Measurements from ENCODE around the gene ZNF660. TPM values are rescaled to one million over a fixed set of nuclear protein-coding genes. Genes with fewer than 3 reads are reported as not detected.
"Not testable (repeated sequence)": the region's sequence is repeated elsewhere in the genome, so short reads cannot be mapped to it uniquely, and the experiment has no call there.

The ZNF660 gene
- 2.1 and 2.8 TPM in 2 replicates for polyA plus RNA-seq (2011; rRNA removed)
- polyA minus RNA-seq (2011; rRNA and poly(A)+ RNA removed), result 4.0 and 5.7 TPM in 2 replicates

GRCh38 chr3:44584646-44585501 is at the start of gene ZNF660:
ZNF660 (plus strand) TSS chr3:44584964; CDS start chr3:44594194, 9,230 bp downstream.
- POLR2A ChIA-PET, result interaction anchor here (0.6 to 1.4 kb wide), 9 partner anchors 12 to 246 kb away, joined by 3 to 6 read pairs (median 4); partner anchors contain the start of genes TCAIM, ZNF197, ZNF35 and ZNF502
- CTCF ChIA-PET, result no interaction called here

GRCh38 chr3:44535364-44535763 is 49.4 kb upstream of the ZNF660 start:
- Histone ChIP-seq H3K27ac (ENCODE audit: low read depth, low read length) (no peak overlapping the region), H3K27me3 (ENCODE audit: control insufficient read depth, insufficient read depth, low read length) (peaks cover 6% of the 10 kb centered on the region), H3K9me3 (ENCODE audit: control insufficient read depth, insufficient read depth, low read length) (peaks cover 3% of the 10 kb centered on the region; the same call in 1 of the 2 replicates), H3K4me3 (ENCODE audit: low read depth, low read length) (no peak overlapping the region)
- DNase-seq (ENCODE audit: low read depth, low spot score), result no peak
- CTCF ChIA-PET, result no interaction called here
- no peak for TF ChIP-seq CTCF (IDR thresholded peaks at IDR 0.05; ENCODE audit: low read depth, low read length)
- POLR2A ChIA-PET, result no interaction called here

More at GRCh38 chr3:44584646-44585501, at the start of gene ZNF660:
- Histone ChIP-seq H3K9me3 (ENCODE audit: control insufficient read depth, insufficient read depth, low read length) (peaks cover 9% of the 10 kb centered on the region), H3K27me3 (ENCODE audit: control insufficient read depth, insufficient read depth, low read length) (no peaks in the 10 kb centered on the region), H3K4me3 (ENCODE audit: low read depth, low read length) (peak within 1 kb of the TSS; percentile 73), H3K27ac (ENCODE audit: low read depth, low read length) (peak within 1 kb of the TSS; percentile 85)
- DNase-seq (ENCODE audit: low read depth, low spot score), result peak; percentile 34
- TF ChIP-seq CTCF (IDR thresholded peaks at IDR 0.05; ENCODE audit: low read depth, low read length), result no peak

GRCh38 chr3:44544811-44545210 is 40.0 kb upstream of the ZNF660 start:
- H3K27me3 ChIP-seq (ENCODE audit: control insufficient read depth, insufficient read depth, low read length); H3K4me3 ChIP-seq (ENCODE audit: low read depth, low read length); CTCF ChIA-PET; H3K27ac ChIP-seq (ENCODE audit: low read depth, low read length); DNase-seq (ENCODE audit: low read depth, low spot score); POLR2A ChIA-PET; H3K9me3 ChIP-seq (ENCODE audit: control insufficient read depth, insufficient read depth, low read length): not testable (repeated sequence)

- peaks cover 3% of the 10 kb centered on the region for H3K9me3 ChIP-seq (ENCODE audit: control insufficient read depth, insufficient read depth, low read length)
- peaks cover 6% of the 10 kb centered on the region for H3K27me3 ChIP-seq (ENCODE audit: control insufficient read depth, insufficient read depth, low read length)
- no peak for TF ChIP-seq CTCF (IDR thresholded peaks at IDR 0.05; ENCODE audit: low read depth, low read length)
- no peak for DNase-seq (ENCODE audit: low read depth, low spot score)
- ChIA-PET CTCF (no interaction called here), POLR2A (interaction anchor here (0.5 to 1.8 kb wide), 4 partner anchors 44 to 340 kb away, joined by 3 to 6 read pairs (median 4); partner anchors contain the start of gene ZNF197)
- H3K4me3 ChIP-seq (ENCODE audit: low read depth, low read length), result peak within 1 kb of the TSS; percentile 86
- H3K27ac ChIP-seq (ENCODE audit: low read depth, low read length), result peak within 1 kb of the TSS; percentile 43
Observed at GRCh38 chr3:44554626-44555592, 29.9 kb upstream of the ZNF660 start, which contains the start of gene ZKSCAN7. ZKSCAN7 (plus strand) TSS chr3:44555193; CDS start chr3:44557048, 1,855 bp downstream.

- ChIA-PET POLR2A (interaction anchor here (0.6 to 1.8 kb wide), 4 partner anchors 29 to 339 kb away, joined by 3 to 6 read pairs (median 4); partner anchors contain the start of genes ZNF197 and ZNF660), CTCF (no interaction called here)
- H3K9me3 ChIP-seq (ENCODE audit: control insufficient read depth, insufficient read depth, low read length), result peaks cover 3% of the 10 kb centered on the region
- H3K27ac ChIP-seq (ENCODE audit: low read depth, low read length), result no peak overlapping the region
- no peak for TF ChIP-seq CTCF (IDR thresholded peaks at IDR 0.05; ENCODE audit: low read depth, low read length)
- peaks cover 6% of the 10 kb centered on the region for H3K27me3 ChIP-seq (ENCODE audit: control insufficient read depth, insufficient read depth, low read length)
- no peak for DNase-seq (ENCODE audit: low read depth, low spot score)
- peak overlapping the region; percentile 86 for H3K4me3 ChIP-seq (ENCODE audit: low read depth, low read length)
Observed at GRCh38 chr3:44555723-44556122, 29.0 kb upstream of the ZNF660 start.

Measured in AG04450 (cell line).